Ureter (tissue), 1 donor: ENCODE data around the gene ACVR1. TPM values are rescaled to one million over a fixed set of nuclear protein-coding genes. Genes with fewer than 3 reads are reported as not detected.
A peak's percentile ranks its signal among the peaks of the same experiment; 100 is the strongest.

Source experiments
- DNase-seq: peaks from one replicate; pipeline ENCODE4 v3.0.0-alpha.2; 2020; ENCODE audit warnings: low spot score
- total RNA-seq: library from RNA; stranded (reverse); gene quantifications from one replicate; pipeline ENCODE4 v1.2.4, GENCODE V29; 2023
- donor health status: DM: yes; HTN: yes; CAD: no.

Gene ACVR1
- total RNA-seq, 1 donor from 2014 or later, result 31.7 TPM

- no peak for DNase-seq
These were observed 83.0 kb downstream of the ACVR1 start for GRCh38 chr2:157793053-157793612.

GRCh38 chr2:157792335-157793052 is 83.6 kb downstream of the ACVR1 start:
- no peak for DNase-seq

- no peak for DNase-seq
These were observed 85.3 kb downstream of the ACVR1 start for GRCh38 chr2:157790780-157791179.

GRCh38 chr2:157789933-157790511 is 86.1 kb downstream of the ACVR1 start:
- no peak for DNase-seq

DNA sequence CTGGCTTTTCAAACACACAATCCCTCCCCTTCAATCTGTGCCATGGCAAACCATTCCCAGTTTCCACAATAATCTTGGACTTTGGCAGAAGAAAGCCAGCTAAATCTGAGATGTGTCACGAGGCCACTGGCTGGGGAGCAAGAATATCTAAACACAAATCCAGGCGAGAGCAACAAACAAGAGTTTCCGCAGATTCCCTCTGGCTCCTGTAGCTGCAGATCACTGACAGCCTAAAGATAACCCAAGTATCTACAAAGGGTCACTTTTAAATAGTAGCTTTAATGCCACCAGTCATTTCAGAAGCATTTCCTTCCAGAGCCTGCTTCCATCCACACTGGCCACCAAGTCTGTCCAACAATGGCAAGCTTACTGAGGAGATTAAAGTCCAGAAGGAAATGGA is 86.9 kb downstream of the ACVR1 start:
- no peak for DNase-seq

DNA sequence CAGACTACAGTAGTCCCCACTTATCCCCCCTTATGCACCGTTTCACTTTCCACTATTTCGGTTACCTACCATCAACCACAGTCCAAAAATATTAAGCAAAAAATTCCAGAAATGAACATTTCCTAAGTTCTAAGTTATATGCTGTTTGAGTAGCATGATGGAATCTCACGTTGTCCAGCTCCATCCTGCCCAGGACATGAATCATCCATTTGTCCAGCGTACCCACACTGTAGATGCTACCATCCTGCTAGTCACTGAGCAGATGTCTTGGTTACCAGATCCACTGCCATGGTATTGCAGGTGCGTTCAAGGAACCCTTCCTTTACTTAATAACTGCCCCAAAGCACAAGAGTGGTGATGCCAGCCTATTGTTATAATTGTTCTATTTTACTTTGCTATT is 87.9 kb downstream of the ACVR1 start:
- no peak for DNase-seq

GRCh38 chr2:157787364-157787938 is 88.7 kb downstream of the ACVR1 start:
- no peak for DNase-seq

DNA sequence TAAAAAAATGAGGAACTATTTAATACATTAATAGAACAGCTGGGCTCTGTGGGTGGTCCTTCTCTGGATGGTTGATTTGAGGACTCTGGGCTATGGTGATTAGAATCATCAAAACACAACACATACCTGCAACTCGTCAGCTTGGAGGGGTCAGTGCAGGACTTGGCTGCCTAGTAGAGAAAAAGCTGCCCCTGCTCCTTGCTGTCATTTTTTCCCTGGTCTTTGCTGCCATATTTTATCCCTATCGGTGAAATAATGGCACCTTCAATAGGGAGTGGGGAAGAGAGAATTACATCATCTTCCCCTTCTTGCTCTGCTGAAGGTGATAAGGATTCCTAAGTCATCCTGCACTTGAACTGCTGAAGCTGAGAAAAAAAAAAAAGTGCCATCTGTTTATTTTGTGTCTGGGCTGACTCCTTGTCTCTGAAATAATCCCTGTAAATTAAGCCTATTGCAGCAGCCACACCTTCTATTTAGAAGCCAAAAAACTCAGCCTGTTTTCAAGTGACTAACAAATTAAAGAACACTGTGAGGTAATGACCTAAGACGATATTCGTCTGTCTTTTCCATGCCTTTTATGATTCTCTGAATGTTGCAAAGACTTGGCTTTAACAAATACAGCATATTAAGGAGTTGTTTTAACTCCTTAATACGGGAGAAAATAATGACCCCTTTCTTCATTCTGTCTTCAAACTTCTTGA is 89.3 kb downstream of the ACVR1 start:
- no peak for DNase-seq

- no peak for DNase-seq
These were observed 90.1 kb downstream of the ACVR1 start for GRCh38 chr2:157785866-157786662.

GRCh38 chr2:157785200-157785599 is 90.9 kb downstream of the ACVR1 start:
- no peak for DNase-seq

- DNase-seq, result no peak
These were observed 91.3 kb downstream of the ACVR1 start for GRCh38 chr2:157784823-157785175.

DNA sequence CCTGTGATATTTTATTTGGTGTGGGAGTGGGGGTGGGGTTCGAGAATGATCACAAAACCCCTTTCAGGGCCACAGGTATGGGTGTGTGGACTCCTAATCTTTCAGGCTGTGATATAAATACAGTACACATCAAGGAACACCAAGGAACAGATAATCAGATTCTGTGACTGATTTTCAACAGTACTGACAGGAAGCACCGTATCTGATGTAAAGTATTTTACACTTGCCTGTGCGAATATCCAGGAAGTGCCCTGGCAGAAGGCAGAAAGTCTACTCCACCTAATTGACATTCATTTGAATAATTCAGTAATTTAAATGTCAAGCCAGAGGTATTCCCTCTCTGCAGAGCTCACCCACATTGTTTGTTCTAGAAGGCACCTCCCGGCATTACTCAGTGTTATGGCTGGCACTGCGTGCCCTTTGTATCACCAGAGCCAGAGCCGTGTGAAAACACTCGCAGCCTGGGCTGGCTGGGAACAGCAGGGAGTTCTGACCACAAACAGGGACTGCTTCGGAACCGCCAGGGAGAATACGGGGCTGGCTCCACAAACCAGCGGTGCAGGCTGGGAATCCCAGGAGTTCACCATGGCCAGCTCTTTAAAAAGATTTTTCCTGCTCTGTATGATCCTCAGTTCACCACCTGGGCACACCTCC is 91.8 kb downstream of the ACVR1 start:
- DNase-seq, result peak; percentile 47

GRCh38 chr2:157783245-157783644 is 92.9 kb downstream of the ACVR1 start:
- DNase-seq, result no peak

DNA sequence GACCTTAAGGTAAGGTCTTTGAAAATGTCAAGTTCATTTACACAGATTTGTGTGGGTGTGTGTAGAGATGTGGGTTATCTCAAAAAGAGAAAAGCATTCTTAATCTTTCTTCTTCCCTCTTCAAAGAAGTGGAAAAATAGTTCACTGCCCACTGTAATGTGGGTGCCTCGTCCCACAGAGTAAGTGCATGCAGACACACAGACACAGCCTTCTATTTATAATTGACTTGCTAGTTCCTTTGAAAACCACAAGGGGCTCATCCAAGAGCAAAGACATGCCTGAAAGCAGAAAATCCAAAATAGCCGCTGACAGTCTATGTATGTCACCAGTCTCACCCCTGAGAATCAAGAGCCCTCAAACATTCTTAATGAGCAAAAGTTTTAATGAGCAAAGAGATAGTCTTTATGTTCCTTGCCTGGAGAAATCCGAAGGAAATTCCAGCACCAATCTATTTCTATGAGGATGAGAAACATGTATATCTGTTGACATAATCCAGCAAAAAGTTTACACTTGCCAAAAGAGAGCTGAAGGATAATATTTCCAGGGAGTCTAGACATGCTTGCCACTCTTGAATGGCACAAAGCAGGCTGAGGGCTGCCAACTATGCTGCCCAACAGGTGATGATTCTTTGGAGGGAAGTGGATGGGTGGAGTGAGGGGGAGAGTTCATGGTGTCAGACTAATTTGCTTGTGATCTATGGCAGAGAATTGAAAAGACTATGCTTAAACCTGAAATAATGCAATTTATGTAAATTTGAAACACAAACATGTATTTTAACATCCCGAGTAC is 93.9 kb downstream of the ACVR1 start:
- DNase-seq, result no peak

DNA sequence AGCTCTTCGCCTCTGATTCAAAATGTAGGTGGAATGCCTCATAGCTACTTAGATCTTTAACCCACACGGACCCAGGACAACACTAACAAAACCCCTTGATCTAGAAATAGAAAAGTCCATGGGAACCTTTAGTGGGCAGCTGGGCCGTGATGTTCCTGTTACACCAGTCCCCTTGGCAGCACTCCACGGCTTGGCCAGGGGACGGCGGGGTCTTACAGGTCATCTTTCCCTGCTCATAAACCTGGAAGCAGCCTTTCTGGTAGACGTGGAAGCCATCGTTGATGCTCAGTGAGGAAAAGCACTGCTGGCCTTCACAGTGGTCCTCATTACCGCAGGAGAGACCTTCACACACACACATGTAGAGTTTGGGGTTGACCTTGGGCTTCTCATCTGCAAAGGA is 95.9 kb downstream of the ACVR1 start:
- no peak for DNase-seq

- DNase-seq, result no peak
These were observed 96.3 kb downstream of the ACVR1 start for GRCh38 chr2:157779794-157780193.

DNA sequence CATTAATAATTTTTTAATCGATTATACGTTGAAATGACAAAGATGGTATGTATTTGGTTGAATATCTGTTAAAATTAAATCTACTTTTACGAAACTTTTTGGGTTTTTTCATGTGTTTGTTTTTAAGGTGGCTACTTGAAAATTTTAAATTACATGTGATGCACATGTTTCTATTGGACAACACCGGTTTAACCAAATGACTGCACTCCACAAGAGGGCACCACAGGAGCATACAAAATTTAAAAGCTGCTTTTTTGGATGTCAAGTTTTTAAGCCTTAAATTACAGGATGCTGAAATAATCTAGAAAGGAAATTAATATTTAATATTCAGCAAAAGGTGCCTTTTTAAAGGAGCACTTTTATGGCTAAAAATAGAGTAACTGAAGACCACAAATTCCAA is 98.7 kb downstream of the ACVR1 start:
- DNase-seq, result peak; percentile 53

DNA sequence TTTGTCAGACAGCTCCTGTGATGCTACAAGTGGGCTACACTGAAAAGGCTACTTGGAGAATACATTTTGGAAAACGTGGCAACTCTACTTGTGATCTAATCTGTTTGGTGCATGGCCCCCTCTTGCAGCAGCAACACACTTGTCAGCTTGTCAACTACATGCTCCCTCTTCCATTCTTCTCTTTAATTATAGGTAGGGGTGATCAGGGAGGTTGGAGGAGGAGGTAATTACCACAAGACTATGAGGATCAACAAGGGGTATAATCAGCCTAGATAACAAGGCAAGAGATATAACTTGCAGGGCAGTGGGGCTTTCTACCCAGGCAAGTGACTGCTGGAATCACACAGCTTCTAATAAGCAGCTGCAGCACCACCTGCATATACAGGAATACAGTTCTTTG is 104.9 kb downstream of the ACVR1 start:
- no peak for DNase-seq

GRCh38 chr2:157769856-157770255 is 106.3 kb downstream of the ACVR1 start:
- DNase-seq, result no peak

DNA sequence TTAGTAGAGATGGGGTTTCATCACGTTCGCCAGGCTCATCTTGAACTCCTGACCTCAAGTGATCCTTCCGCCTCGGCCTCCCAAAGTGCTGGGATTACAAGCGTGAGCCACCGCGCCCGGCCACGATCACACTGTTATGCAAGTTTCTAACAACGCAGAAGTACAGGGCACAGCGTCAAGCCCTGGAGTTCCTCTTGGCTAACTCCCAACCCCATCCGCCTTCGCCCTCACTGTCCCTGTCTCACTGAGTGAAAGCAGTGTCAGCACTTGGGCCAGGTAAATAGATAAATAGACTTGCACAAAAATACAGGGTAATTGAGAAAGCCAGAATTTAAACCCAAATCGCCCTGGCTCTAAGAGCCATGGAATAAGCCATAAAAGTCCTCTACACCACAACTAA is 111.7 kb downstream of the ACVR1 start:
- DNase-seq, result no peak
